ENCODE measurements around the gene ILKAP.

Gene ILKAP

GRCh38 chr2:238236571-238236970, 33.1 kb upstream of the ILKAP start:
- DNase-seq (ENCODE audit: low spot score): no peak

- DNase-seq (ENCODE audit: low spot score): no peak
Measured at GRCh38 chr2:238235856-238236255, 32.4 kb upstream of the ILKAP start.

- no peak for DNase-seq (ENCODE audit: low spot score)
Measured at GRCh38 chr2:238235331-238235732, 31.8 kb upstream of the ILKAP start.

GRCh38 chr2:238233625-238234024, 30.1 kb upstream of the ILKAP start:
- DNase-seq (ENCODE audit: low spot score): no peak

- no peak for DNase-seq (ENCODE audit: low spot score)
Measured at GRCh38 chr2:238231809-238232208, 28.3 kb upstream of the ILKAP start.

- peak; percentile 62 for DNase-seq (ENCODE audit: low spot score)
Measured at GRCh38 chr2:238231251-238231793, 27.8 kb upstream of the ILKAP start.

- no peak for DNase-seq (ENCODE audit: low spot score)
Measured at GRCh38 chr2:238230699-238231098, 27.2 kb upstream of the ILKAP start.

GRCh38 chr2:238228700-238229099, 25.2 kb upstream of the ILKAP start:
- no peak for DNase-seq (ENCODE audit: low spot score)

- DNase-seq (ENCODE audit: low spot score): no peak
Measured at GRCh38 chr2:238227587-238228032, 24.1 kb upstream of the ILKAP start.

- DNase-seq (ENCODE audit: low spot score): no peak
Measured at GRCh38 chr2:238226698-238227586, 23.4 kb upstream of the ILKAP start.

GRCh38 chr2:238225911-238226697, 22.6 kb upstream of the ILKAP start:
- no peak for DNase-seq (ENCODE audit: low spot score)

GRCh38 chr2:238225121-238225520, 21.6 kb upstream of the ILKAP start:
- DNase-seq (ENCODE audit: low spot score): no peak

GRCh38 chr2:238224356-238225035, 21.0 kb upstream of the ILKAP start:
- DNase-seq (ENCODE audit: low spot score): no peak

GRCh38 chr2:238220892-238221521, 17.5 kb upstream of the ILKAP start:
- DNase-seq (ENCODE audit: low spot score): no peak

- no peak for DNase-seq (ENCODE audit: low spot score)
Measured at GRCh38 chr2:238220274-238220891, 16.9 kb upstream of the ILKAP start.

- no peak for DNase-seq (ENCODE audit: low spot score)
Measured at GRCh38 chr2:238216651-238217184, 13.2 kb upstream of the ILKAP start.

- DNase-seq (ENCODE audit: low spot score): no peak
Measured at GRCh38 chr2:238207006-238207405, 3.5 kb upstream of the ILKAP start.

- DNase-seq (ENCODE audit: low spot score): no peak
Measured at GRCh38 chr2:238203973-238204683, 633 bp upstream of the ILKAP start.

GRCh38 chr2:238202326-238203093, 985 bp downstream of the ILKAP start:
- DNase-seq (ENCODE audit: low spot score): peak; percentile 14

- DNase-seq (ENCODE audit: low spot score): no peak
Measured at GRCh38 chr2:238190445-238190844, 13.1 kb downstream of the ILKAP start.

All from activated CD4-positive, alpha-beta T cell treated with anti-CD3 and anti-CD28 coated beads, Interleukin-2, Interleukin-4, amounts not matched to agents 100 ng/mL and 50 ng/mL, durations not matched to agents 16 hours and 8 hours (primary cell).